Measurements from ENCODE around the gene FMN2. TPM values are rescaled to one million over a fixed set of nuclear protein-coding genes. Genes with fewer than 3 reads are reported as not detected.

FMN2 gene
- total RNA-seq, 3 donors from 2014 or later, result 0.80 to 4.2 (median 3.3) TPM

- Histone ChIP-seq H3K4me1 (no peaks in the 10 kb centered on the region), H3K36me3 (no peaks in the 10 kb centered on the region), H3K4me3 (no peak overlapping the region), H3K9me3 (no peaks in the 10 kb centered on the region), H3K27ac (no peak overlapping the region), H3K27me3 (no peaks in the 10 kb centered on the region)
- TF ChIP-seq POLR2AphosphoS5 (IDR thresholded peaks at IDR 0.05), result no peak
- TF ChIP-seq CTCF (IDR thresholded peaks at IDR 0.05), result no peak
- TF ChIP-seq POLR2A (IDR thresholded peaks at IDR 0.05), result no peak
- intact Hi-C loops (cut with DNase I; ENCODE audit: low total_unique reads), result no loop called here
- DNase-seq (ENCODE audit: low spot score in 2 of 2), result no peak
Observed at GRCh38 chr1:240475832-240476231, 384.1 kb downstream of the FMN2 start.

- no peak for DNase-seq (ENCODE audit: low spot score in 2 of 2)
- Histone ChIP-seq H3K36me3 (no peaks in the 10 kb centered on the region), H3K4me3 (no peak overlapping the region), H3K4me1 (no peaks in the 10 kb centered on the region), H3K27ac (no peak overlapping the region), H3K9me3 (no peaks in the 10 kb centered on the region), H3K27me3 (no peaks in the 10 kb centered on the region)
- intact Hi-C loops (cut with DNase I; ENCODE audit: low total_unique reads), result no loop called here
- TF ChIP-seq POLR2A (IDR thresholded peaks at IDR 0.05), result no peak
- no peak for TF ChIP-seq POLR2AphosphoS5 (IDR thresholded peaks at IDR 0.05)
- no peak for TF ChIP-seq CTCF (IDR thresholded peaks at IDR 0.05)
Observed at GRCh38 chr1:240478536-240478935, 386.9 kb downstream of the FMN2 start.

- no peaks in the 10 kb centered on the region for H3K9me3 ChIP-seq
- H3K4me3 ChIP-seq, result no peak overlapping the region
- no peak for DNase-seq (ENCODE audit: low spot score in 2 of 2)
- TF ChIP-seq CTCF (IDR thresholded peaks at IDR 0.05) (no peak), POLR2AphosphoS5 (IDR thresholded peaks at IDR 0.05) (no peak), POLR2A (IDR thresholded peaks at IDR 0.05) (no peak)
- H3K36me3 ChIP-seq, result no peaks in the 10 kb centered on the region
- H3K27ac ChIP-seq, result no peak overlapping the region
- H3K27me3 ChIP-seq, result no peaks in the 10 kb centered on the region
- intact Hi-C loops (cut with DNase I; ENCODE audit: low total_unique reads), result no loop called here
- H3K4me1 ChIP-seq, result no peaks in the 10 kb centered on the region
Observed at GRCh38 chr1:240484804-240485443, 393.2 kb downstream of the FMN2 start.

- no peak for DNase-seq (ENCODE audit: low spot score in 2 of 2)
- no peak overlapping the region for H3K4me3 ChIP-seq
- H3K27ac ChIP-seq, result no peak overlapping the region
- H3K9me3 ChIP-seq, result no peaks in the 10 kb centered on the region
- intact Hi-C loops (cut with DNase I; ENCODE audit: low total_unique reads), result no loop called here
- TF ChIP-seq POLR2AphosphoS5 (IDR thresholded peaks at IDR 0.05), result no peak
- no peak for TF ChIP-seq POLR2A (IDR thresholded peaks at IDR 0.05)
- TF ChIP-seq CTCF (IDR thresholded peaks at IDR 0.05), result no peak
- no peaks in the 10 kb centered on the region for H3K27me3 ChIP-seq
- H3K4me1 ChIP-seq, result no peaks in the 10 kb centered on the region
- H3K36me3 ChIP-seq, result no peaks in the 10 kb centered on the region
Observed at GRCh38 chr1:240486611-240487010, 394.9 kb downstream of the FMN2 start.

GRCh38 chr1:240487493-240487892 is 395.8 kb downstream of the FMN2 start:
- H3K27me3 ChIP-seq, result no peaks in the 10 kb centered on the region
- DNase-seq (ENCODE audit: low spot score in 2 of 2), result no peak
- no peaks in the 10 kb centered on the region for H3K36me3 ChIP-seq
- intact Hi-C loops (cut with DNase I; ENCODE audit: low total_unique reads), result no loop called here
- TF ChIP-seq POLR2A (IDR thresholded peaks at IDR 0.05), result no peak
- no peak for TF ChIP-seq POLR2AphosphoS5 (IDR thresholded peaks at IDR 0.05)
- TF ChIP-seq CTCF (IDR thresholded peaks at IDR 0.05), result no peak
- no peak overlapping the region for H3K4me3 ChIP-seq
- H3K4me1 ChIP-seq, result no peaks in the 10 kb centered on the region
- H3K27ac ChIP-seq, result no peak overlapping the region
- H3K9me3 ChIP-seq, result no peaks in the 10 kb centered on the region
